CD14-positive monocyte (primary cell): ENCODE measurements around the gene GAK. TPM values are rescaled to one million over a fixed set of nuclear protein-coding genes. Genes with fewer than 3 reads are reported as not detected.

Source experiments
- DNase-seq, 3 donors: peaks; one replicate each; pipeline ENCODE4 v3.0.0-alpha.2; 2011 to 2022
- H2AFZ ChIP-seq: 2 replicates; pipeline ENCODE4 v1.6.0; 2012; ENCODE audit warnings: mild to moderate bottlenecking, low read depth, low read length, inconsistent platforms; ENCODE audit not compliant: insufficient read depth, poor library complexity, severe bottlenecking
- H3K27ac ChIP-seq, 2 donors: 1 replicate in 1 of 2; 2 replicates in 1 of 2; pipeline ENCODE4 v1.5.1; 2012 to 2013; ENCODE audit warnings: low read length in 2 of 2, control low read depth in 1 of 2, inconsistent platforms in 1 of 2, low read depth in 1 of 2, mild to moderate bottlenecking in 1 of 2
- H3K27me3 ChIP-seq, 2 donors: one replicate each; pipeline versions ENCODE4 v1.6.0 to v1.6.1; 2011 to 2013; ENCODE audit warnings: low read length in 2 of 2; ENCODE audit not compliant: control insufficient read depth in 2 of 2, insufficient read depth in 2 of 2
- H3K36me3 ChIP-seq, 2 donors: replicated peaks in 1 of 2; 1 replicate in 1 of 2; 2 replicates in 1 of 2; pipeline versions ENCODE4 v1.5.1 to v1.6.1; 2012 to 2013; ENCODE audit warnings: low read length in 2 of 2, control low read depth in 1 of 2, inconsistent platforms in 1 of 2, mild to moderate bottlenecking in 1 of 2; ENCODE audit not compliant: insufficient read depth in 2 of 2, control insufficient read depth in 1 of 2
- H3K4me1 ChIP-seq, 2 donors: 1 replicate in 1 of 2; 2 replicates in 1 of 2; pipeline versions ENCODE4 v1.5.1 to v1.6.1; 2012 to 2013; ENCODE audit warnings: low read length in 2 of 2, control low read depth in 1 of 2, inconsistent platforms in 1 of 2, mild to moderate bottlenecking in 1 of 2, moderate library complexity in 1 of 2; ENCODE audit not compliant: insufficient read depth in 2 of 2, control insufficient read depth in 1 of 2
- H3K4me2 ChIP-seq: replicated peaks from 2 replicates; pipeline ENCODE3; 2012; ENCODE audit warnings: low read length, moderate library complexity, mild to moderate bottlenecking; ENCODE audit not compliant: poor library complexity, severe bottlenecking; ENCODE audit errors: extremely low read depth
- H3K4me3 ChIP-seq, 3 experiments: fragments of 200-600 bp in 1 of 3; sonication (generic) in 1 of 3; replicated peaks in 1 of 3; 1 replicate in 2 of 3; 2 replicates in 1 of 3; pipeline ENCODE4 v1.5.1; 2011 to 2013; ENCODE audit warnings: low read length in 3 of 3, mild to moderate bottlenecking in 3 of 3, control low read depth in 2 of 3, low read depth in 2 of 3, inconsistent platforms in 1 of 3, moderate library complexity in 1 of 3
- H3K79me2 ChIP-seq: 2 replicates; pipeline ENCODE4 v1.6.0; 2012; ENCODE audit warnings: mild to moderate bottlenecking, control low read depth, inconsistent platforms, low read length, moderate library complexity; ENCODE audit not compliant: insufficient read depth
- H3K9ac ChIP-seq: 2 replicates; pipeline ENCODE4 v1.6.0; 2017; ENCODE audit warnings: low read length, mild to moderate bottlenecking; ENCODE audit not compliant: insufficient read depth, poor library complexity, severe bottlenecking
- H3K9me3 ChIP-seq, 2 donors: replicated peaks in 1 of 2; 1 replicate in 1 of 2; 2 replicates in 1 of 2; pipeline versions ENCODE4 v1.5.1 to v1.6.1; 2012 to 2013; ENCODE audit warnings: low read length in 2 of 2, control low read depth in 1 of 2; ENCODE audit not compliant: control insufficient read depth in 1 of 2, insufficient read depth in 1 of 2
- H4K20me1 ChIP-seq: 2 replicates; pipeline ENCODE4 v1.6.0; 2012; ENCODE audit warnings: mild to moderate bottlenecking, low read length, control low read depth, moderate library complexity; ENCODE audit not compliant: insufficient read depth
- H3K27ac Mint-ChIP-seq, 7 donors: one replicate each; pipeline ENCODE4 v1.8.0; 2020; ENCODE audit warnings: mild to moderate bottlenecking in 7 of 7, mixed read lengths in 7 of 7, moderate library complexity in 6 of 7, inconsistent platforms in 2 of 7
- H3K27me3 Mint-ChIP-seq, 3 donors: one replicate each; pipeline ENCODE4 v1.8.0; 2021 to 2022; ENCODE audit warnings: low read depth in 3 of 3, mild to moderate bottlenecking in 3 of 3, mixed read lengths in 3 of 3, moderate library complexity in 3 of 3, inconsistent platforms in 1 of 3
- H3K36me3 Mint-ChIP-seq, 2 donors: one replicate each; pipeline ENCODE4 v1.8.0; 2020; ENCODE audit warnings: mixed read lengths in 2 of 2, inconsistent platforms in 1 of 2, mild to moderate bottlenecking in 1 of 2
- H3K4me1 Mint-ChIP-seq: one replicate; pipeline ENCODE4 v1.8.0; 2020; ENCODE audit warnings: mild to moderate bottlenecking, mixed read lengths
- H3K4me3 Mint-ChIP-seq, 2 donors: one replicate each; pipeline ENCODE4 v1.8.0; 2020; ENCODE audit warnings: mild to moderate bottlenecking in 2 of 2, mixed read lengths in 2 of 2, moderate library complexity in 1 of 2
- H3K9me3 Mint-ChIP-seq, 7 donors: one replicate each; pipeline ENCODE4 v1.8.0; 2020 to 2022; ENCODE audit warnings: mixed read lengths in 7 of 7, mild to moderate bottlenecking in 6 of 7, moderate library complexity in 6 of 7, inconsistent platforms in 2 of 7
- CTCF ChIP-seq: fragments of 200-600 bp; IDR thresholded peaks from one replicate; pipeline ENCODE4 v1.8.0; 2022; ENCODE audit warnings: antibody characterized with exemption, mild to moderate bottlenecking
- WGBS: methylation state at CpG from one replicate; pipeline ENCODE4 v1.1.5; 2013; ENCODE audit warnings: missing lambda C conversion rate; ENCODE audit not compliant: insufficient coverage; 5-methylcytosine and 5-hydroxymethylcytosine counted together
- intact Hi-C, 2 donors: fragments of 100-400 bp; cut with micrococcal nuclease; formaldehyde crosslinking; loops; one replicate each; pipeline versions ENCODE4 v1.15.0 to v1.15.1; 2023
- polyA plus RNA-seq, 3 donors: library from polyadenylated mRNA; depleted of rRNA in 1 of 3; unstranded in 2 of 3; stranded (reverse) in 1 of 3; fragments of 300-500 nt in 2 of 3; fragments of >200 nt in 1 of 3; fragmentation: Illumina TruSeq in 2 of 3; gene quantifications; 1 replicate in 2 of 3; 2 replicates in 1 of 3; pipeline ENCODE4 v1.2.3, GENCODE V29; 2012 to 2021

Gene GAK
- polyA plus RNA-seq, 3 donors: 40.3 to 88.7 (median 54.9) TPM

- no peak for TF ChIP-seq CTCF
- WGBS: 97% methylated on average over 4 of the region's 9 CpGs
- peaks cover 0 to 5% (median 4%) of the 10 kb centered on the region in 7 donors for H3K9me3 Mint-ChIP-seq
- H3K4me3 Mint-ChIP-seq: no peak overlapping the region
- peaks cover 2 to 15% (median 3%) of the 10 kb centered on the region in 3 donors for H3K27me3 Mint-ChIP-seq
- no peak overlapping the region for H3K27ac ChIP-seq
- DNase-seq: no peak
- no peak overlapping the region for H3K4me3 ChIP-seq
- intact Hi-C loops: loop anchor here in 1 of 2 donors (5.0 to 10.0 kb wide), 3 partner anchors 33 to 190 kb away; no protein-coding TSS in a partner anchor
- no peak overlapping the region for H3K9ac ChIP-seq
- H4K20me1 ChIP-seq: peaks cover 30% of the 10 kb centered on the region
- no peak overlapping the region for H3K4me2 ChIP-seq
- peaks cover 24% of the 10 kb centered on the region for H3K4me1 Mint-ChIP-seq
- H3K9me3 ChIP-seq: no peaks in the 10 kb centered on the region
- H3K36me3 Mint-ChIP-seq: peaks cover 7% of the 10 kb centered on the region in 2 donors
- H2AFZ ChIP-seq: no peak overlapping the region
- H3K27me3 ChIP-seq: peaks cover 0 to 8% of the 10 kb centered on the region in 2 donors
- H3K27ac Mint-ChIP-seq: peak overlapping the region in 1 of 7 donors; percentile 58
- peaks cover 18% of the 10 kb centered on the region for H3K79me2 ChIP-seq
- H3K4me1 ChIP-seq: peaks cover 43 to 56% of the 10 kb centered on the region in 2 donors
- peaks cover 0 to 5% of the 10 kb centered on the region in 2 donors for H3K36me3 ChIP-seq
Measured at GRCh38 chr4:974668-975067, 42.6 kb upstream of the GAK start.

- Histone ChIP-seq H3K9ac (peak within 1 kb of the TSS; percentile 74), H3K27ac (peak within 1 kb of the TSS in 1 of 2 donors; percentile 41), H3K27me3 (peaks cover 0 to 14% of the 10 kb centered on the region in 2 donors), H2AFZ (peak within 1 kb of the TSS; percentile 65), H3K4me3 (peak within 1 kb of the TSS; percentile 46 to 90 (median 87)), H4K20me1 (peaks cover 38% of the 10 kb centered on the region), H3K4me2 (peak within 1 kb of the TSS; percentile 98), H3K4me1 (peaks cover 33 to 47% of the 10 kb centered on the region in 2 donors), H3K36me3 (peaks cover 0 to 5% of the 10 kb centered on the region in 2 donors), H3K9me3 (no peaks in the 10 kb centered on the region), H3K79me2 (peaks cover 18% of the 10 kb centered on the region)
- intact Hi-C loops: loop anchor here (2.0 to 10.0 kb wide), 5 partner anchors 34 to 189 kb away; partner anchors contain the start of gene FGFRL1 (in 1 of the 2)
- peaks cover 17% of the 10 kb centered on the region for H3K4me1 Mint-ChIP-seq
- TF ChIP-seq CTCF: no peak
- DNase-seq: peak; percentile 85 to 93 (median 89)
- H3K36me3 Mint-ChIP-seq: peaks cover 7 to 8% of the 10 kb centered on the region in 2 donors
- peaks cover 0 to 5% (median 4%) of the 10 kb centered on the region in 7 donors for H3K9me3 Mint-ChIP-seq
- peaks cover 2 to 18% (median 8%) of the 10 kb centered on the region in 3 donors for H3K27me3 Mint-ChIP-seq
- peak within 1 kb of the TSS; percentile 68 to 77 for H3K4me3 Mint-ChIP-seq
- peak within 1 kb of the TSS in 2 of 7 donors; percentile 58 to 83 for H3K27ac Mint-ChIP-seq
- 22% methylated on average over 119 of the region's 123 CpGs for WGBS
Measured at GRCh38 chr4:973431-974397, 41.6 kb upstream of the GAK start, which contains the start of gene DGKQ. Gene DGKQ (minus strand): TSS chr4:973569. CDS start chr4:973482, 87 bp downstream.
